Neural cell (in vitro differentiated cells): ENCODE data around the gene FOXA1. TPM values are rescaled to one million over a fixed set of nuclear protein-coding genes. Genes with fewer than 3 reads are reported as not detected.
A peak's percentile ranks its signal among the peaks of the same experiment; 100 is the strongest.

ENCODE experiments used
- H2AFZ ChIP-seq: fragments of 200-600, 300-800 bp; sonication (generic), shearing (Covaris generic); 2 replicates; pipeline ENCODE4 v1.6.0; 2014; ENCODE audit warnings: low read depth, mild to moderate bottlenecking, antibody characterized with exemption, low read length, moderate library complexity
- H3F3A ChIP-seq: fragments of 200-600 bp; shearing (Covaris generic); 2 replicates; pipeline ENCODE4 v1.6.1; 2016; ENCODE audit warnings: mild to moderate bottlenecking, moderate library complexity, mixed read lengths, antibody characterized with exemption, low read length; ENCODE audit not compliant: insufficient read depth, poor library complexity, severe bottlenecking
- H3K27ac ChIP-seq: fragments of 200-600, 300-800 bp; sonication (generic), shearing (Covaris generic); 2 replicates; pipeline ENCODE4 v1.5.1; 2014; ENCODE audit warnings: mild to moderate bottlenecking, low read length, moderate library complexity
- H3K27me3 ChIP-seq: fragments of 300-800, 200-600 bp; sonication (generic), shearing (Covaris generic); 2 replicates; pipeline ENCODE4 v1.6.0; 2014; ENCODE audit warnings: mild to moderate bottlenecking, low read depth, low read length, moderate library complexity; ENCODE audit not compliant: insufficient read depth
- H3K36me3 ChIP-seq: fragments of 300-800, 200-600 bp; sonication (generic), shearing (Covaris generic); 2 replicates; pipeline ENCODE4 v1.5.1; 2014; ENCODE audit warnings: mild to moderate bottlenecking, antibody characterized with exemption, low read length, moderate library complexity; ENCODE audit not compliant: insufficient read depth
- H3K4me2 ChIP-seq: fragments of 300-800, 200-600 bp; sonication (generic), shearing (Covaris generic); 2 replicates; pipeline ENCODE4 v1.6.0; 2014; ENCODE audit warnings: mild to moderate bottlenecking, low read length
- H3K4me3 ChIP-seq: fragments of 300-800, 200-600 bp; sonication (generic), shearing (Covaris generic); 2 replicates; pipeline ENCODE4 v1.5.1; 2014; ENCODE audit warnings: mild to moderate bottlenecking, low read length, moderate library complexity
- H3K79me2 ChIP-seq: fragments of 200-600 bp; shearing (Covaris generic); replicated peaks from 2 replicates; pipeline ENCODE4 v1.6.0; 2014; ENCODE audit warnings: mild to moderate bottlenecking, low read length, moderate library complexity; ENCODE audit not compliant: insufficient read depth
- H3K9ac ChIP-seq: fragments of 300-800, 200-600 bp; sonication (generic), shearing (Covaris generic); 2 replicates; pipeline ENCODE4 v1.6.1; 2016; ENCODE audit warnings: mild to moderate bottlenecking, low read length, mixed read lengths
- H3K9me2 ChIP-seq: fragments of 200-600 bp; shearing (Covaris generic); 2 replicates; pipeline ENCODE4 v1.6.1; 2016; ENCODE audit warnings: mild to moderate bottlenecking, low read length, mixed read lengths; ENCODE audit not compliant: insufficient read depth
- H3K9me3 ChIP-seq: fragments of 200-600, 300-800 bp; sonication (generic), shearing (Covaris generic); 2 replicates; pipeline ENCODE4 v1.6.1; 2016; ENCODE audit warnings: mild to moderate bottlenecking, mixed run types, low read length, moderate library complexity, mixed read lengths
- H4K20me1 ChIP-seq: fragments of 200-600 bp; shearing (Covaris generic); 2 replicates; pipeline ENCODE4 v1.6.1; 2016; ENCODE audit warnings: mild to moderate bottlenecking, mixed run types; ENCODE audit not compliant: insufficient read depth
- EP300 ChIP-seq: fragments of 450-650 bp; conservative IDR thresholded peaks from 2 replicates; pipeline ENCODE4 v1.6.1; 2014; ENCODE audit warnings: antibody characterized with exemption, mild to moderate bottlenecking, moderate library complexity; ENCODE audit not compliant: poor library complexity, severe bottlenecking
- EZH2 ChIP-seq: fragments of 200-600, 300-800 bp; shearing (Covaris generic), sonication (generic); IDR thresholded peaks from 2 replicates; pipeline ENCODE4 v1.6.1; 2014; ENCODE audit warnings: antibody characterized with exemption, low read length, borderline replicate concordance, mild to moderate bottlenecking; ENCODE audit not compliant: insufficient read depth, poor library complexity, severe bottlenecking
- MXI1 ChIP-seq: fragments of 450-650 bp; conservative IDR thresholded peaks from 2 replicates; pipeline ENCODE4 v1.6.1; 2014; ENCODE audit warnings: antibody characterized with exemption, mild to moderate bottlenecking; ENCODE audit not compliant: poor library complexity, severe bottlenecking
- POLR2AphosphoS5 ChIP-seq: IDR thresholded peaks from 2 replicates; pipeline ENCODE4 v1.6.1; 2012
- RAD21 ChIP-seq: fragments of 450-650 bp; conservative IDR thresholded peaks from 2 replicates; pipeline ENCODE4 v1.6.1; 2014; ENCODE audit warnings: antibody characterized with exemption, mild to moderate bottlenecking, moderate library complexity
- SMC3 ChIP-seq: fragments of 450-650 bp; conservative IDR thresholded peaks from 2 replicates; pipeline ENCODE4 v1.6.1; 2014; ENCODE audit warnings: antibody characterized with exemption, mild to moderate bottlenecking, moderate library complexity; ENCODE audit not compliant: poor library complexity
- TAF1 ChIP-seq: IDR thresholded peaks from 2 replicates; pipeline ENCODE4 v1.6.1; 2012; ENCODE audit warnings: low read depth
- polyA plus RNA-seq: library from polyadenylated mRNA; depleted of rRNA; stranded (reverse); fragments of >200 nt; gene quantifications from 2 replicates; pipeline ENCODE4 v1.2.3, GENCODE V29; 2014
- TF ChIP-seq, protein P1 (sequence below): fragments of 450-650 bp; IDR thresholded peaks from 2 replicates; pipeline ENCODE4 v1.5.1; 2014; ENCODE audit warnings: antibody characterized with exemption, mild to moderate bottlenecking, moderate library complexity; ENCODE audit not compliant: poor library complexity, severe bottlenecking
- TF ChIP-seq, protein P2 (sequence below): IDR thresholded peaks from 2 replicates; pipeline ENCODE4 v1.6.1; 2012; ENCODE audit warnings: borderline replicate concordance

The FOXA1 gene
- polyA plus RNA-seq, 1 donor from 2014 or later, result not detected

DNA sequence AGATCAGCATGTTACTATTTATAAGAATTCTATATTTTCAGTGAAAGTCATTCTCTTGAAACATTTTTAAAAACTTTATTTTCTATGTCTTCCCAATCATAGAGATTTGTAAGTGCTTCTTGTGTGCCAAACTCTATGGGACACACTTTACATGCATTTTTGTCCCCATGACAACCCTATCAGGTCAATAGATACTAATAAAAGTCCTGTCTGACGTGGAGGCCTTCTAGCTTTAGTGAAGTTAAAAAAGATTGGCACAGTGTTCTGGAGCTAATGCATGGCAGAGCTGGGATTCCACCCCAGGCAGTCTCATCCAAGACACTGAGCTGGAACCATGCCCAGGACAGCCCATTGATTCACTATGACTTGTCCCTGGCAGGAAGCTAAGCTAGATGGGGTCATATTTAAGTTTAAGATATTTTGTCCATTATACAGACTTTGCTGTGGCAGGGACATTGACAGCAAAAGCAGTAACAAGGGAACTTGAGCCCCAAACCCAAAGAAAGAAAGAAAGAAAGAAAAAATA is 28.4 kb upstream of the FOXA1 start:
- H3K4me2 ChIP-seq, result no peak overlapping the region
- no peak overlapping the region for H3K27ac ChIP-seq
- no peak overlapping the region for H3K4me3 ChIP-seq
- H3F3A ChIP-seq, result no peaks in the 10 kb centered on the region
- H4K20me1 ChIP-seq, result no peaks in the 10 kb centered on the region
- peaks cover 31% of the 10 kb centered on the region for H3K27me3 ChIP-seq
- no peaks in the 10 kb centered on the region for H3K9me2 ChIP-seq
- no peak overlapping the region for H2AFZ ChIP-seq
- TF ChIP-seq EZH2, result no peak
- no peaks in the 10 kb centered on the region for H3K79me2 ChIP-seq
- no peaks in the 10 kb centered on the region for H3K9me3 ChIP-seq
- H3K36me3 ChIP-seq, result no peaks in the 10 kb centered on the region
- H3K9ac ChIP-seq, result no peak overlapping the region

DNA sequence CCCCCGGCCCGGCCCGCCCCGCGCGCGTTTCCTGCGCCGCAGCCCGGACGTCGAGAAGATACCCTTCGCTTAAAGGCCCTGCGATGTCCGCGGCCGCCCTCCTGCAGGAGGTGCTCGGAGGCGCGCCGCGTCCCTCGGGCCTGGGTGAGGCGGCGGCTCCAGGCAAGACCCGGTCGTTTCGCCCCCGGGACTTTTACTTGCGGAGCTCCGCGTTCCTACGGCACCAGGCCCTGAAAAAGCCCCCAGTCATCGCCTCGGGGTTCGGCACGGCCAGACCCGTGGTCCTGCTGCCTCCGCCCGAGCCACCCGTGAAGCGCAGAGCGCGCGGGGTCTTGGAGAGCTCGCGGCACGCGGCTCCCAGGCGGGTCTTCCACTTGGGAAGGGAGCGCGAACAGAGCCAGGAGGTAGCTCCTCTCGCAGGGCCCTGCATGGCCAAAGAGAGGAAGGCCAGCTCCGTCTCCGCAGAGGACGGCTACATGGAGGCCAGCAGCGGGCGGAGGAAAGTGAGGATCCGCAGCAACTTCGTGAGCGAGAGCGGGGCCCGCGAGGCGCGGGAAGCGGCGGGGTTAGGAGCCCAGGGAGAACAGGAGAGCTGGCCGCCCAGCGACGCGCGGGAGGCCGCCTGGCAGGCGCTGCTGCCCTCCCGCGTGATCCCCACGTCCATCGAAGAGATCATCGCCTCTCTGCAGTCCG is 27.3 kb upstream of the FOXA1 start:
- TF ChIP-seq MXI1 (no peak), TAF1 (no peak), EP300 (no peak), EZH2 (no peak), POLR2AphosphoS5 (no peak), RAD21 (no peak), SMC3 (no peak)
- TF ChIP-seq, protein P1, sequence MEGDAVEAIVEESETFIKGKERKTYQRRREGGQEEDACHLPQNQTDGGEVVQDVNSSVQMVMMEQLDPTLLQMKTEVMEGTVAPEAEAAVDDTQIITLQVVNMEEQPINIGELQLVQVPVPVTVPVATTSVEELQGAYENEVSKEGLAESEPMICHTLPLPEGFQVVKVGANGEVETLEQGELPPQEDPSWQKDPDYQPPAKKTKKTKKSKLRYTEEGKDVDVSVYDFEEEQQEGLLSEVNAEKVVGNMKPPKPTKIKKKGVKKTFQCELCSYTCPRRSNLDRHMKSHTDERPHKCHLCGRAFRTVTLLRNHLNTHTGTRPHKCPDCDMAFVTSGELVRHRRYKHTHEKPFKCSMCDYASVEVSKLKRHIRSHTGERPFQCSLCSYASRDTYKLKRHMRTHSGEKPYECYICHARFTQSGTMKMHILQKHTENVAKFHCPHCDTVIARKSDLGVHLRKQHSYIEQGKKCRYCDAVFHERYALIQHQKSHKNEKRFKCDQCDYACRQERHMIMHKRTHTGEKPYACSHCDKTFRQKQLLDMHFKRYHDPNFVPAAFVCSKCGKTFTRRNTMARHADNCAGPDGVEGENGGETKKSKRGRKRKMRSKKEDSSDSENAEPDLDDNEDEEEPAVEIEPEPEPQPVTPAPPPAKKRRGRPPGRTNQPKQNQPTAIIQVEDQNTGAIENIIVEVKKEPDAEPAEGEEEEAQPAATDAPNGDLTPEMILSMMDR, result no peak
- TF ChIP-seq, protein P2, sequence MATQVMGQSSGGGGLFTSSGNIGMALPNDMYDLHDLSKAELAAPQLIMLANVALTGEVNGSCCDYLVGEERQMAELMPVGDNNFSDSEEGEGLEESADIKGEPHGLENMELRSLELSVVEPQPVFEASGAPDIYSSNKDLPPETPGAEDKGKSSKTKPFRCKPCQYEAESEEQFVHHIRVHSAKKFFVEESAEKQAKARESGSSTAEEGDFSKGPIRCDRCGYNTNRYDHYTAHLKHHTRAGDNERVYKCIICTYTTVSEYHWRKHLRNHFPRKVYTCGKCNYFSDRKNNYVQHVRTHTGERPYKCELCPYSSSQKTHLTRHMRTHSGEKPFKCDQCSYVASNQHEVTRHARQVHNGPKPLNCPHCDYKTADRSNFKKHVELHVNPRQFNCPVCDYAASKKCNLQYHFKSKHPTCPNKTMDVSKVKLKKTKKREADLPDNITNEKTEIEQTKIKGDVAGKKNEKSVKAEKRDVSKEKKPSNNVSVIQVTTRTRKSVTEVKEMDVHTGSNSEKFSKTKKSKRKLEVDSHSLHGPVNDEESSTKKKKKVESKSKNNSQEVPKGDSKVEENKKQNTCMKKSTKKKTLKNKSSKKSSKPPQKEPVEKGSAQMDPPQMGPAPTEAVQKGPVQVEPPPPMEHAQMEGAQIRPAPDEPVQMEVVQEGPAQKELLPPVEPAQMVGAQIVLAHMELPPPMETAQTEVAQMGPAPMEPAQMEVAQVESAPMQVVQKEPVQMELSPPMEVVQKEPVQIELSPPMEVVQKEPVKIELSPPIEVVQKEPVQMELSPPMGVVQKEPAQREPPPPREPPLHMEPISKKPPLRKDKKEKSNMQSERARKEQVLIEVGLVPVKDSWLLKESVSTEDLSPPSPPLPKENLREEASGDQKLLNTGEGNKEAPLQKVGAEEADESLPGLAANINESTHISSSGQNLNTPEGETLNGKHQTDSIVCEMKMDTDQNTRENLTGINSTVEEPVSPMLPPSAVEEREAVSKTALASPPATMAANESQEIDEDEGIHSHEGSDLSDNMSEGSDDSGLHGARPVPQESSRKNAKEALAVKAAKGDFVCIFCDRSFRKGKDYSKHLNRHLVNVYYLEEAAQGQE, result no peak
- Histone ChIP-seq H3K27ac (no peak overlapping the region), H4K20me1 (no peaks in the 10 kb centered on the region), H3K36me3 (no peaks in the 10 kb centered on the region), H3K4me2 (no peak overlapping the region), H3F3A (no peaks in the 10 kb centered on the region), H3K27me3 (peaks cover 31% of the 10 kb centered on the region), H3K9me2 (no peaks in the 10 kb centered on the region), H3K79me2 (no peaks in the 10 kb centered on the region), H3K4me3 (peak overlapping the region; percentile 54), H2AFZ (no peak overlapping the region), H3K9me3 (no peaks in the 10 kb centered on the region), H3K9ac (no peak overlapping the region)
